ENCODE measurements around the gene ATP8A1.

ATP8A1 gene

GRCh38 chr4:42678512-42678911 lies 21.6 kb upstream of the ATP8A1 start:
- CTCF ChIA-PET = no interaction called here

GRCh38 chr4:42676066-42676951 lies 19.4 kb upstream of the ATP8A1 start:
- no peak overlapping the region for H3K4me3 ChIP-seq (ENCODE audit: low read depth, low read length)
- no peak for TF ChIP-seq CTCF (IDR thresholded peaks at IDR 0.05; ENCODE audit: insufficient read depth, low read length, missing control alignments)
- no peak for DNase-seq (ENCODE audit: low read depth, low spot score)
- CTCF ChIA-PET = no interaction called here
- POLR2A ChIA-PET = no interaction called here

More at GRCh38 chr4:42678512-42678911, 21.6 kb upstream of the ATP8A1 start:
- no peak for TF ChIP-seq CTCF (IDR thresholded peaks at IDR 0.05; ENCODE audit: insufficient read depth, low read length, missing control alignments)
- POLR2A ChIA-PET = no interaction called here
- H3K4me3 ChIP-seq (ENCODE audit: low read depth, low read length) = no peak overlapping the region
- no peak for DNase-seq (ENCODE audit: low read depth, low spot score)

GRCh38 chr4:42673082-42673425 lies 16.1 kb upstream of the ATP8A1 start:
- TF ChIP-seq CTCF (IDR thresholded peaks at IDR 0.05; ENCODE audit: insufficient read depth, low read length, missing control alignments) = no peak
- no peak overlapping the region for H3K4me3 ChIP-seq (ENCODE audit: low read depth, low read length)
- POLR2A ChIA-PET = no interaction called here
- no peak for DNase-seq (ENCODE audit: low read depth, low spot score)
- CTCF ChIA-PET = no interaction called here

- ChIA-PET CTCF (no interaction called here), POLR2A (no interaction called here)
- H3K4me3 ChIP-seq (ENCODE audit: low read depth, low read length) = no peak overlapping the region
- no peak for TF ChIP-seq CTCF (IDR thresholded peaks at IDR 0.05; ENCODE audit: insufficient read depth, low read length, missing control alignments)
- DNase-seq (ENCODE audit: low read depth, low spot score) = no peak
Measured at GRCh38 chr4:42672359-42673081, 15.6 kb upstream of the ATP8A1 start.

GRCh38 chr4:42671431-42672194 lies 14.7 kb upstream of the ATP8A1 start:
- no peak overlapping the region for H3K4me3 ChIP-seq (ENCODE audit: low read depth, low read length)
- no peak for TF ChIP-seq CTCF (IDR thresholded peaks at IDR 0.05; ENCODE audit: insufficient read depth, low read length, missing control alignments)
- POLR2A ChIA-PET = no interaction called here
- no peak for DNase-seq (ENCODE audit: low read depth, low spot score)
- CTCF ChIA-PET = no interaction called here

GRCh38 chr4:42658261-42658660 lies 1.4 kb upstream of the ATP8A1 start:
- DNase-seq (ENCODE audit: low read depth, low spot score) = no peak
- ChIA-PET CTCF (no interaction called here), POLR2A (no interaction called here)
- H3K4me3 ChIP-seq (ENCODE audit: low read depth, low read length) = no peak overlapping the region
- no peak for TF ChIP-seq CTCF (IDR thresholded peaks at IDR 0.05; ENCODE audit: insufficient read depth, low read length, missing control alignments)
